Measurements from ENCODE around the gene PDK3.
A peak's percentile ranks its signal among the peaks of the same experiment; 100 is the strongest.

PDK3 gene

GRCh38 chrX:24494647-24495075, 29.6 kb downstream of the PDK3 start:
- peaks cover 50% of the 10 kb centered on the region for H3K4me1 Mint-ChIP-seq (ENCODE audit: low read depth)
- H3K4me3 Mint-ChIP-seq = no peak overlapping the region
- no peaks in the 10 kb centered on the region for H3K9me3 Mint-ChIP-seq
- peaks cover 4% of the 10 kb centered on the region for H3K27me3 Mint-ChIP-seq
- H3K36me3 Mint-ChIP-seq (ENCODE audit: low read depth) = peaks cover 12% of the 10 kb centered on the region
- DNase-seq = no peak
- peak overlapping the region; percentile 31 for H3K27ac Mint-ChIP-seq

GRCh38 chrX:24495700-24496099, 30.6 kb downstream of the PDK3 start:
- DNase-seq = no peak
- Mint-ChIP-seq H3K9me3 (no peaks in the 10 kb centered on the region), H3K27me3 (peaks cover 4% of the 10 kb centered on the region), H3K27ac (no peak overlapping the region), H3K4me3 (no peak overlapping the region), H3K36me3 (ENCODE audit: low read depth) (peaks cover 20% of the 10 kb centered on the region), H3K4me1 (ENCODE audit: low read depth) (peaks cover 45% of the 10 kb centered on the region)

GRCh38 chrX:24498181-24498580, 33.1 kb downstream of the PDK3 start:
- Mint-ChIP-seq H3K4me1 (ENCODE audit: low read depth) (peaks cover 37% of the 10 kb centered on the region), H3K9me3 (no peaks in the 10 kb centered on the region), H3K4me3 (no peak overlapping the region), H3K27me3 (peaks cover 7% of the 10 kb centered on the region), H3K27ac (peak overlapping the region; percentile 55), H3K36me3 (ENCODE audit: low read depth) (peaks cover 30% of the 10 kb centered on the region)
- DNase-seq = no peak

- Mint-ChIP-seq H3K9me3 (no peaks in the 10 kb centered on the region), H3K4me1 (ENCODE audit: low read depth) (peaks cover 29% of the 10 kb centered on the region), H3K4me3 (no peak overlapping the region), H3K27me3 (peaks cover 7% of the 10 kb centered on the region), H3K27ac (peak overlapping the region; percentile 55), H3K36me3 (ENCODE audit: low read depth) (peaks cover 34% of the 10 kb centered on the region)
- no peak for DNase-seq
Observed at GRCh38 chrX:24498975-24499374, 33.9 kb downstream of the PDK3 start.

- H3K4me3 Mint-ChIP-seq = no peak overlapping the region
- H3K36me3 Mint-ChIP-seq (ENCODE audit: low read depth) = peaks cover 57% of the 10 kb centered on the region
- H3K4me1 Mint-ChIP-seq (ENCODE audit: low read depth) = peaks cover 30% of the 10 kb centered on the region
- peaks cover 19% of the 10 kb centered on the region for H3K27me3 Mint-ChIP-seq
- no peaks in the 10 kb centered on the region for H3K9me3 Mint-ChIP-seq
- H3K27ac Mint-ChIP-seq = peak overlapping the region; percentile 56
- DNase-seq = no peak
Observed at GRCh38 chrX:24506082-24506481, 41.0 kb downstream of the PDK3 start.

- Mint-ChIP-seq H3K4me3 (no peak overlapping the region), H3K27ac (no peak overlapping the region), H3K36me3 (ENCODE audit: low read depth) (peaks cover 59% of the 10 kb centered on the region), H3K9me3 (no peaks in the 10 kb centered on the region), H3K27me3 (peaks cover 28% of the 10 kb centered on the region), H3K4me1 (ENCODE audit: low read depth) (peaks cover 37% of the 10 kb centered on the region)
- DNase-seq = no peak
Observed at GRCh38 chrX:24508375-24508774, 43.3 kb downstream of the PDK3 start.

GRCh38 chrX:24513416-24513815, 48.3 kb downstream of the PDK3 start:
- Mint-ChIP-seq H3K36me3 (ENCODE audit: low read depth) (peaks cover 31% of the 10 kb centered on the region), H3K27me3 (peaks cover 31% of the 10 kb centered on the region), H3K4me3 (no peak overlapping the region), H3K9me3 (no peaks in the 10 kb centered on the region), H3K4me1 (ENCODE audit: low read depth) (peaks cover 19% of the 10 kb centered on the region), H3K27ac (peak overlapping the region; percentile 76)
- DNase-seq = no peak

GRCh38 chrX:24515447-24515846, 50.4 kb downstream of the PDK3 start:
- H3K9me3 Mint-ChIP-seq = no peaks in the 10 kb centered on the region
- H3K27ac Mint-ChIP-seq = no peak overlapping the region
- no peak overlapping the region for H3K4me3 Mint-ChIP-seq
- peaks cover 31% of the 10 kb centered on the region for H3K36me3 Mint-ChIP-seq (ENCODE audit: low read depth)
- peaks cover 17% of the 10 kb centered on the region for H3K4me1 Mint-ChIP-seq (ENCODE audit: low read depth)
- DNase-seq = no peak
- H3K27me3 Mint-ChIP-seq = peaks cover 31% of the 10 kb centered on the region

GRCh38 chrX:24520472-24520871, 55.4 kb downstream of the PDK3 start:
- DNase-seq = no peak
- no peaks in the 10 kb centered on the region for H3K9me3 Mint-ChIP-seq
- H3K4me1 Mint-ChIP-seq (ENCODE audit: low read depth) = no peaks in the 10 kb centered on the region

GRCh38 chrX:24525455-24525854, 60.4 kb downstream of the PDK3 start:
- DNase-seq = no peak
- H3K27me3 Mint-ChIP-seq = peaks cover 21% of the 10 kb centered on the region
- H3K4me1 Mint-ChIP-seq (ENCODE audit: low read depth) = no peaks in the 10 kb centered on the region
- no peak overlapping the region for H3K4me3 Mint-ChIP-seq
- H3K27ac Mint-ChIP-seq = no peak overlapping the region
- no peaks in the 10 kb centered on the region for H3K9me3 Mint-ChIP-seq
- H3K36me3 Mint-ChIP-seq (ENCODE audit: low read depth) = peaks cover 55% of the 10 kb centered on the region

More at GRCh38 chrX:24520472-24520871, 55.4 kb downstream of the PDK3 start:
- Mint-ChIP-seq H3K27ac (no peak overlapping the region), H3K4me3 (no peak overlapping the region), H3K36me3 (ENCODE audit: low read depth) (peaks cover 28% of the 10 kb centered on the region), H3K27me3 (peaks cover 18% of the 10 kb centered on the region)

GRCh38 chrX:24526616-24527015, 61.5 kb downstream of the PDK3 start:
- H3K27me3 Mint-ChIP-seq = peaks cover 21% of the 10 kb centered on the region

GRCh38 chrX:24528605-24529004, 63.5 kb downstream of the PDK3 start:
- no peak overlapping the region for H3K27ac Mint-ChIP-seq
- no peak for DNase-seq
- no peaks in the 10 kb centered on the region for H3K4me1 Mint-ChIP-seq (ENCODE audit: low read depth)
- no peaks in the 10 kb centered on the region for H3K9me3 Mint-ChIP-seq
- H3K4me3 Mint-ChIP-seq = no peak overlapping the region
- peaks cover 56% of the 10 kb centered on the region for H3K36me3 Mint-ChIP-seq (ENCODE audit: low read depth)
- H3K27me3 Mint-ChIP-seq = peaks cover 16% of the 10 kb centered on the region

More at GRCh38 chrX:24526616-24527015, 61.5 kb downstream of the PDK3 start:
- H3K9me3 Mint-ChIP-seq = no peaks in the 10 kb centered on the region
- H3K4me1 Mint-ChIP-seq (ENCODE audit: low read depth) = no peaks in the 10 kb centered on the region
- DNase-seq = no peak
- no peak overlapping the region for H3K27ac Mint-ChIP-seq
- H3K36me3 Mint-ChIP-seq (ENCODE audit: low read depth) = peaks cover 57% of the 10 kb centered on the region
- no peak overlapping the region for H3K4me3 Mint-ChIP-seq

- H3K4me1 Mint-ChIP-seq (ENCODE audit: low read depth) = no peaks in the 10 kb centered on the region
- peaks cover 10% of the 10 kb centered on the region for H3K27me3 Mint-ChIP-seq
- H3K9me3 Mint-ChIP-seq = no peaks in the 10 kb centered on the region
- peaks cover 29% of the 10 kb centered on the region for H3K36me3 Mint-ChIP-seq (ENCODE audit: low read depth)
- H3K4me3 Mint-ChIP-seq = no peak overlapping the region
- H3K27ac Mint-ChIP-seq = no peak overlapping the region
- no peak for DNase-seq
Observed at GRCh38 chrX:24536551-24536950, 71.5 kb downstream of the PDK3 start.

- peaks cover 9% of the 10 kb centered on the region for H3K36me3 Mint-ChIP-seq (ENCODE audit: low read depth)
- no peak for DNase-seq
- H3K4me1 Mint-ChIP-seq (ENCODE audit: low read depth) = no peaks in the 10 kb centered on the region
- H3K4me3 Mint-ChIP-seq = no peak overlapping the region
- peaks cover 24% of the 10 kb centered on the region for H3K27me3 Mint-ChIP-seq
- no peaks in the 10 kb centered on the region for H3K9me3 Mint-ChIP-seq
- H3K27ac Mint-ChIP-seq = no peak overlapping the region
Observed at GRCh38 chrX:24542756-24543155, 77.7 kb downstream of the PDK3 start.

GRCh38 chrX:24547961-24548360, 82.9 kb downstream of the PDK3 start:
- Mint-ChIP-seq H3K9me3 (no peaks in the 10 kb centered on the region), H3K27ac (no peak overlapping the region), H3K27me3 (peaks cover 27% of the 10 kb centered on the region), H3K4me3 (no peak overlapping the region), H3K36me3 (ENCODE audit: low read depth) (peaks cover 1% of the 10 kb centered on the region), H3K4me1 (ENCODE audit: low read depth) (no peaks in the 10 kb centered on the region)
- no peak for DNase-seq

GRCh38 chrX:24550166-24550565, 85.1 kb downstream of the PDK3 start:
- H3K27me3 Mint-ChIP-seq = peaks cover 20% of the 10 kb centered on the region
- H3K36me3 Mint-ChIP-seq (ENCODE audit: low read depth) = no peaks in the 10 kb centered on the region
- no peak for DNase-seq
- no peak overlapping the region for H3K4me3 Mint-ChIP-seq
- H3K27ac Mint-ChIP-seq = no peak overlapping the region
- H3K4me1 Mint-ChIP-seq (ENCODE audit: low read depth) = no peaks in the 10 kb centered on the region
- H3K9me3 Mint-ChIP-seq = no peaks in the 10 kb centered on the region

Data from activated T-cell treated with anti-CD3 and anti-CD28 coated beads, Interleukin-2, amount 50 U/mL, for 24 hours (primary cell).